Measurements from ENCODE around the gene INA. TPM values are rescaled to one million over a fixed set of nuclear protein-coding genes. Genes with fewer than 3 reads are reported as not detected.

Gene INA
- total RNA-seq = 1 to 10 TPM in 1 of 2 donors, under 1 TPM in 1; 0.14 to 2.0 TPM

- WGBS = 2% methylated on average over 68 of the region's 105 CpGs
- Histone ChIP-seq H3K9me3 (no peaks in the 10 kb centered on the region), H3K27ac (no peak within 1 kb of the TSS), H3K4me1 (replicated peaks) (no peaks in the 10 kb centered on the region), H3K4me3 (peak within 1 kb of the TSS in 1 of 2 donors; percentile 25), H3K27me3 (replicated peaks; ENCODE audit: insufficient read depth) (peaks cover 16% of the 10 kb centered on the region), H3K36me3 (no peaks in the 10 kb centered on the region)
- no peak for DNase-seq (ENCODE audit: low spot score)
- intact Hi-C loops (cut with DNase I) = no loop called here
- no peak for TF ChIP-seq CTCF (IDR thresholded peaks at IDR 0.05)
- TF ChIP-seq POLR2AphosphoS5 (IDR thresholded peaks at IDR 0.05) = no peak
- TF ChIP-seq POLR2A (IDR thresholded peaks at IDR 0.05) = no peak
Observed at GRCh38 chr10:103276896-103277712, at the start of gene INA. INA (plus strand) TSS chr10:103277138; CDS start chr10:103277212, 74 bp downstream.

- no peak overlapping the region for H3K4me3 ChIP-seq
- DNase-seq (ENCODE audit: low spot score) = no peak
- WGBS = 75% methylated on average over 1 of the region's 1 CpG
- TF ChIP-seq POLR2A (IDR thresholded peaks at IDR 0.05) = no peak
- TF ChIP-seq CTCF (IDR thresholded peaks at IDR 0.05) = no peak
- TF ChIP-seq POLR2AphosphoS5 (IDR thresholded peaks at IDR 0.05) = no peak
- intact Hi-C loops (cut with DNase I) = no loop called here
- no peaks in the 10 kb centered on the region for H3K36me3 ChIP-seq
- H3K27ac ChIP-seq = no peak overlapping the region
- H3K27me3 ChIP-seq (replicated peaks; ENCODE audit: insufficient read depth) = no peaks in the 10 kb centered on the region
- no peaks in the 10 kb centered on the region for H3K9me3 ChIP-seq
- H3K4me1 ChIP-seq (replicated peaks) = no peaks in the 10 kb centered on the region
Observed at GRCh38 chr10:103227416-103227815, 49.5 kb upstream of the INA start.

- peak overlapping the region in 1 of 2 donors; percentile 36 for H3K27ac ChIP-seq
- intact Hi-C loops (cut with DNase I) = no loop called here
- DNase-seq (ENCODE audit: low spot score) = peak; percentile 34
- H3K36me3 ChIP-seq = no peaks in the 10 kb centered on the region
- H3K9me3 ChIP-seq = no peaks in the 10 kb centered on the region
- no peaks in the 10 kb centered on the region for H3K4me1 ChIP-seq (replicated peaks)
- no peak overlapping the region for H3K4me3 ChIP-seq
- no peak for TF ChIP-seq CTCF (IDR thresholded peaks at IDR 0.05)
- peak; percentile 62 for TF ChIP-seq POLR2AphosphoS5 (IDR thresholded peaks at IDR 0.05)
- WGBS = 20% methylated on average over 4 of the region's 4 CpGs
- H3K27me3 ChIP-seq (replicated peaks; ENCODE audit: insufficient read depth) = no peaks in the 10 kb centered on the region
Observed at GRCh38 chr10:103231047-103231551, 45.8 kb upstream of the INA start.

- DNase-seq (ENCODE audit: low spot score) = no peak
- Histone ChIP-seq H3K27ac (no peak overlapping the region), H3K4me1 (replicated peaks) (no peaks in the 10 kb centered on the region), H3K9me3 (no peaks in the 10 kb centered on the region), H3K4me3 (no peak overlapping the region), H3K36me3 (no peaks in the 10 kb centered on the region), H3K27me3 (replicated peaks; ENCODE audit: insufficient read depth) (no peaks in the 10 kb centered on the region)
- intact Hi-C loops (cut with DNase I) = no loop called here
- 26% methylated on average over 3 of the region's 3 CpGs for WGBS
- TF ChIP-seq CTCF (IDR thresholded peaks at IDR 0.05) = no peak
- no peak for TF ChIP-seq POLR2AphosphoS5 (IDR thresholded peaks at IDR 0.05)
- TF ChIP-seq POLR2A (IDR thresholded peaks at IDR 0.05) = no peak
Observed at GRCh38 chr10:103232131-103232673, 44.7 kb upstream of the INA start.
